ENCODE measurements around the gene MGST2.

- TF ChIP-seq POLR2A (IDR thresholded peaks at IDR 0.05): no peak
- no peak for TF ChIP-seq CTCF (IDR thresholded peaks at IDR 0.05)
Measured at GRCh38 chr4:139743027-139743426, 77.4 kb downstream of the MGST2 start.

Data from right lobe of liver (tissue), 4 donors.